D721Med (cell line): ENCODE measurements around the gene DGKI.

Experiments used
- DNase-seq: peaks from one replicate; pipeline ENCODE4 v3.0.0; 2011; ENCODE audit warnings: low spot score; ENCODE audit not compliant: insufficient read length
- FAIRE-seq: peaks from 2 replicates; lab custom pipeline; 2011; peaks lifted over from hg19 to GRCh38; lab: Jason Lieb, UNC
- TF ChIP-seq, protein P1 (sequence below): IDR thresholded peaks from 2 replicates; pipeline ENCODE4 v1.5.1; 2012; ENCODE audit warnings: mild to moderate bottlenecking, control low read depth; ENCODE audit not compliant: insufficient read depth; ENCODE audit errors: missing control alignments

DGKI gene

DNA sequence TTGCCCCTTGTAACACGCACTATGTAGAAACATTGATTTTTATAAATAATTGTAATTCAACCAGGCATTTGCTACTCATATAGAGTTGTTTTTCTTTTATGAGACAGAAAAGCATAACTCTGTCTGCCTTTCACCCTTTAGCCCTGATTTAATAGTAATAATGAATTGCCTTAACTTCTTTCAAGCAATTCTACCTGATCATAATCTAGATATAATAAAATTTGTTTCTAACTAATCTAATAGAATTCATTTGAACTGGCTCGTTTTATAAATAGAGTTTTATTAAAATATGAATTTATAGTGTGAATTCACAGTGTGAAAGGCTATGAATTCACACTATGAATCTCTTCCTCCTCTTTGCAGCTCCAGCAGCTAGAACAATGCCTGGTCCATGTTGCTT is 319.1 kb downstream of the DGKI start:
- TF ChIP-seq, protein P1, sequence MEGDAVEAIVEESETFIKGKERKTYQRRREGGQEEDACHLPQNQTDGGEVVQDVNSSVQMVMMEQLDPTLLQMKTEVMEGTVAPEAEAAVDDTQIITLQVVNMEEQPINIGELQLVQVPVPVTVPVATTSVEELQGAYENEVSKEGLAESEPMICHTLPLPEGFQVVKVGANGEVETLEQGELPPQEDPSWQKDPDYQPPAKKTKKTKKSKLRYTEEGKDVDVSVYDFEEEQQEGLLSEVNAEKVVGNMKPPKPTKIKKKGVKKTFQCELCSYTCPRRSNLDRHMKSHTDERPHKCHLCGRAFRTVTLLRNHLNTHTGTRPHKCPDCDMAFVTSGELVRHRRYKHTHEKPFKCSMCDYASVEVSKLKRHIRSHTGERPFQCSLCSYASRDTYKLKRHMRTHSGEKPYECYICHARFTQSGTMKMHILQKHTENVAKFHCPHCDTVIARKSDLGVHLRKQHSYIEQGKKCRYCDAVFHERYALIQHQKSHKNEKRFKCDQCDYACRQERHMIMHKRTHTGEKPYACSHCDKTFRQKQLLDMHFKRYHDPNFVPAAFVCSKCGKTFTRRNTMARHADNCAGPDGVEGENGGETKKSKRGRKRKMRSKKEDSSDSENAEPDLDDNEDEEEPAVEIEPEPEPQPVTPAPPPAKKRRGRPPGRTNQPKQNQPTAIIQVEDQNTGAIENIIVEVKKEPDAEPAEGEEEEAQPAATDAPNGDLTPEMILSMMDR, result no peak
- DNase-seq (no peak), FAIRE-seq (no peak)

DNA sequence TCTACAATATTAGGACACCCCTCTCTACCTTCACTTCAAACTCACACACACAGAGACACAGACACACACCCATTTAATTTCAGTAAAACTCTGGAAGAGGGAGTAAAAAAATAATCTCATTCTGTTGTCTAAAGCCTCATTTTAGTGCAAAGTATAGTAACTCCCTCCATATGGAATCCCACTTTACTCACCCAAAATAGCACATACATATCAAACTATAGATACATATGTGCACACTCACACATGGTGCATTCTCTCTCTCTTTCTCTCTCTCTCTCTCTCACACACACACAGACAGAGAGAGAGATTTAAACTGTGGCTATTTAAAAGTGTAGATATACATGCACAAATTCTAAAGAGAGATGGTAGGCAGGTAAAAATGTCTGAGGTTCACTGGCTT is 323.6 kb downstream of the DGKI start:
- DNase-seq (no peak), FAIRE-seq (no peak)
- TF ChIP-seq, protein P1, result no peak

DNA sequence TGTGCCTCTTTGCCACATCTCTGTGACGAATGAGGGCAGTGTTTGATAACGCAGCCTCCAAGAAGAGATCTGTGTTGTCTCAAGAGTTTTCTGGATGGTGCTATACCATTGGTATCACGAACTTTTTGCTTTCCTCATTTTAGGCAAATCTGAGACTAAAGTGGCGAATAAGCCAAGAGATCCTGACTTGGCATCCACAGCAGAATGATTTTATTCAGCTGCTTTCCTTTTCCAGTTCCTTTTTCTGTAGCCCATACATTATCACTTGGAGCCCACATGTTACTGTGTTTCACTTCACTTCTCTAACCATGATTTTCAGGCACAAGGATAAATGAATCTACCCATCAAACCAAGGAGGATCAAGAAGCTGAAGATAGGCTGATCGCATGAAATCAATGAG is 325.3 kb downstream of the DGKI start:
- TF ChIP-seq, protein P1, result no peak
- DNase-seq (no peak), FAIRE-seq (no peak)

DNA sequence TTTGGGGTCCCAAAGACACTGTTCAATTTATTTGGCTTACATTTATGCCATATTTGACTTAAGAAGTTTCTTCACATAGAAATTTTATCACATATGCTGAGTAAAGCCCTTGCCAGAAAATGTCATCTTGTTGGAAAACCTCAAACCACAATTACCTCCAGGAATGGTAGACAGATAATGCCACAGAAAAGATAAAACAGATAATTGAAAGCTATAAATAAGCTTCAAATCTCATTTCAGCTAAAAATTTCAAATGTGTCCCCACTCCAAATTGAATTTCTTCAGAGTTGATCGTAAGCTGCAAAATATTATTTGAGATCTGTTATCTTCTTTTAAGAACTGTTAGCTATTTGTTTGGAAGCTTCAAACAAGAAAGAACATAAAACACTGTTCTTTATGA is 326.8 kb downstream of the DGKI start:
- FAIRE-seq (no peak), DNase-seq (no peak)
- TF ChIP-seq, protein P1, result no peak

DNA sequence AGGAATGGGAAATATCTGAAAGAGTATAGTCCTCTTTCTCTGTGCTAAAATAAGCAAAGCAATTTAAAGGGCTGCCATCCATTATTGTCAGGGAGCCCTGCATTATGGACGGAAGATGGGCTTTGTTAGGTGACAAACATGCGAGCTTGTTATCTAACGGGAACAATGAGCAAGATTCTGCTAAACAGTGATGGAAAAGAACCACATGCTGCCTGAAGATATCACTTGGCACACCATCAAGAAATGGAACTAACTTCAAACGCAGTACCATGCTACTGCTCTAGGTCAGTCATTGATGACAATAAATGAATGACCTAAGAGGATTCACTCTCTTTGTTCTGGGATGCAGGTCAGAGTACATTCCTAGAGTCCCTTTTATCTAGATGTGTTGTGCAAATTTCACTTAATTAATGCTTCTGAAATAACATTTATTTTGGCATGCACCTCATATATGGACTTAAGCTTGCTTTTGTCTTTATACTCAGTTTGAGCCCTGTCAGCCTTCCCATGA is 327.5 kb downstream of the DGKI start:
- FAIRE-seq, result no peak
- TF ChIP-seq, protein P1, result no peak
- no peak for DNase-seq

DNA sequence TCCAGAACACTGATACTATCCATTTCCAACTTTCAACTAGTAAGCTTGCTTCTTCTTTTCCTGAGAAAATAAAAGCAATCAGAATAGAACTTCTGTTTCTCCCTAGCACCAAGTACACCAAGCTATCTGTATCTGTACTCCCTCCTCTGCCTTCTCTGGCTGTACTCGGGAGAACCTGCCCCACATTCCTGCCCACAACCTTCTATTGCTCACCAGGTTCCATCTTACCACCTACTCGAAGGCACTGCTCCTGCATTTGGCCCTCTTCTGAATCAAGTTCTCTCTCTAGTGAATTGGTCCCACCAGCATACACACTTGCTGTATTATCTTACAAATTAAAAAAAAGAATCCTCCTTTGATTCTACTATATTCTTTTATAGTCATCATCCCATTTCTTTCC is 333.7 kb downstream of the DGKI start:
- FAIRE-seq (no peak), DNase-seq (no peak)
- TF ChIP-seq, protein P1, result no peak

DNA sequence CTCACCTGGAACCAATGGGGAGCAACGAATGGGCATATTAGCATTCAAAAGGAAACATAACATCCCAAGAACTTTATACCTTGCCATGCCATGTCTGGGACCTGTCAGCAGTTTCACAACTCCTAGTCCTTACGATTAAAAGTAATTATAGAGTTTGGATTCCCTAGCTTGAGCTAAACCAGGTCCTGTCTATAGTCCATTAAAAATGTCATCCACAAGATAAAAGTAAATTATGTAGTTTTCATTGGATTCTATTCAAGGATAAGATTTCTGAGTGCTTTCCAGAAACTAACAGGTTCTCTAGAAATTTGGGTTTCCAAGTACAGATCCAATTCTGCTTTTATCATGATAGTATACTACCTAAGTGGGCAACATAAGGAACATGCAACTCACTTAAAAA is 339.7 kb downstream of the DGKI start:
- DNase-seq (no peak), FAIRE-seq (no peak)
- TF ChIP-seq, protein P1, result no peak
